ENCODE results near the gene HYCC1. TPM values are rescaled to one million over a fixed set of nuclear protein-coding genes. Genes with fewer than 3 reads are reported as not detected.
"Not testable (repeated sequence)": the region's sequence is repeated elsewhere in the genome, so short reads cannot be mapped to it uniquely, and the experiment has no call there.

Gene HYCC1
- polyA plus RNA-seq, 3 donors from 2014 or later = 8.9 to 20.5 (median 15.4) TPM

GRCh38 chr7:22989643-22990587 is 24.0 kb downstream of the HYCC1 start:
- no peak for DNase-seq
- Mint-ChIP-seq H3K36me3 (peaks cover 0 to 16% (median 5%) of the 10 kb centered on the region in 3 donors), H3K9me3 (no peaks in the 10 kb centered on the region), H3K4me1 (peaks cover 10 to 21% of the 10 kb centered on the region in 2 donors), H3K27me3 (ENCODE audit: low read depth in 3 of 3) (peaks cover 0 to 1% (median 0%) of the 10 kb centered on the region in 3 donors), H3K27ac (no peak overlapping the region), H3K4me3 (no peak overlapping the region)

- Mint-ChIP-seq H3K9me3 (no peaks in the 10 kb centered on the region), H3K4me3 (no peak overlapping the region), H3K27ac (no peak overlapping the region), H3K4me1 (peaks cover 0 to 3% of the 10 kb centered on the region in 2 donors), H3K27me3 (ENCODE audit: low read depth in 3 of 3) (peaks cover 0 to 3% (median 0%) of the 10 kb centered on the region in 3 donors), H3K36me3 (peaks cover 5 to 24% (median 16%) of the 10 kb centered on the region in 3 donors)
- DNase-seq = no peak
Observed at GRCh38 chr7:22985436-22985835, 28.5 kb downstream of the HYCC1 start.

- Mint-ChIP-seq H3K4me1 (no peaks in the 10 kb centered on the region), H3K27me3 (ENCODE audit: low read depth in 3 of 3) (peaks cover 0 to 2% (median 0%) of the 10 kb centered on the region in 3 donors), H3K9me3 (no peaks in the 10 kb centered on the region), H3K36me3 (peaks cover 5 to 19% (median 12%) of the 10 kb centered on the region in 3 donors), H3K27ac (no peak overlapping the region), H3K4me3 (no peak overlapping the region)
- DNase-seq = no peak
Observed at GRCh38 chr7:22983257-22983855, 30.6 kb downstream of the HYCC1 start.

- DNase-seq = no peak
- H3K27me3 Mint-ChIP-seq (ENCODE audit: low read depth in 3 of 3) = peaks cover 0 to 2% (median 0%) of the 10 kb centered on the region in 3 donors
- no peak overlapping the region for H3K27ac Mint-ChIP-seq
- H3K36me3 Mint-ChIP-seq = peaks cover 11 to 32% (median 12%) of the 10 kb centered on the region in 3 donors
- no peak overlapping the region for H3K4me3 Mint-ChIP-seq
- no peaks in the 10 kb centered on the region for H3K4me1 Mint-ChIP-seq
- no peaks in the 10 kb centered on the region for H3K9me3 Mint-ChIP-seq
Observed at GRCh38 chr7:22980422-22980821, 33.5 kb downstream of the HYCC1 start.

- H3K4me3 Mint-ChIP-seq = no peak overlapping the region
- H3K4me1 Mint-ChIP-seq = no peaks in the 10 kb centered on the region
- H3K9me3 Mint-ChIP-seq = no peaks in the 10 kb centered on the region
- H3K36me3 Mint-ChIP-seq = peaks cover 11 to 34% (median 13%) of the 10 kb centered on the region in 3 donors
- H3K27me3 Mint-ChIP-seq (ENCODE audit: low read depth in 3 of 3) = peaks cover 0 to 2% (median 0%) of the 10 kb centered on the region in 3 donors
- no peak for DNase-seq
- H3K27ac Mint-ChIP-seq = no peak overlapping the region
Observed at GRCh38 chr7:22979861-22980260, 34.1 kb downstream of the HYCC1 start.

GRCh38 chr7:22979251-22979650 is 34.7 kb downstream of the HYCC1 start:
- Mint-ChIP-seq H3K36me3 (peaks cover 11 to 38% (median 13%) of the 10 kb centered on the region in 3 donors), H3K4me1 (no peaks in the 10 kb centered on the region), H3K27ac (no peak overlapping the region), H3K9me3 (no peaks in the 10 kb centered on the region), H3K27me3 (ENCODE audit: low read depth in 3 of 3) (peaks cover 0 to 2% (median 0%) of the 10 kb centered on the region in 3 donors), H3K4me3 (no peak overlapping the region)
- DNase-seq = no peak

GRCh38 chr7:22974636-22975035 is 39.3 kb downstream of the HYCC1 start:
- H3K4me1 Mint-ChIP-seq; H3K9me3 Mint-ChIP-seq; H3K27ac Mint-ChIP-seq; DNase-seq; H3K27me3 Mint-ChIP-seq (ENCODE audit: low read depth in 3 of 3); H3K4me3 Mint-ChIP-seq: not testable (repeated sequence)
- peaks cover 10 to 49% (median 22%) of the 10 kb centered on the region in 3 donors for H3K36me3 Mint-ChIP-seq

GRCh38 chr7:22972207-22972606 is 41.7 kb downstream of the HYCC1 start:
- Mint-ChIP-seq H3K27me3 (ENCODE audit: low read depth in 3 of 3) (no peaks in the 10 kb centered on the region), H3K27ac (no peak overlapping the region), H3K9me3 (no peaks in the 10 kb centered on the region), H3K4me1 (no peaks in the 10 kb centered on the region), H3K4me3 (no peak overlapping the region), H3K36me3 (peaks cover 10 to 46% (median 23%) of the 10 kb centered on the region in 3 donors)
- DNase-seq = no peak

GRCh38 chr7:22969010-22969431 is 44.9 kb downstream of the HYCC1 start:
- Mint-ChIP-seq H3K27ac (no peak overlapping the region), H3K4me3 (no peak overlapping the region), H3K27me3 (ENCODE audit: low read depth in 3 of 3) (no peaks in the 10 kb centered on the region), H3K4me1 (no peaks in the 10 kb centered on the region), H3K9me3 (no peaks in the 10 kb centered on the region), H3K36me3 (peaks cover 3 to 32% (median 17%) of the 10 kb centered on the region in 3 donors)
- no peak for DNase-seq

Other genes starting within 250 kb of the HYCC1 start
- 100 to 1,000 TPM; 125 to 218 (median 190) TPM for gene TOMM7, start 191.3 kb downstream of the HYCC1 start, polyA plus RNA-seq
- gene KLHL7, start 91.7 kb upstream of the HYCC1 start, polyA plus RNA-seq = 10 to 100 TPM; 21.9 to 38.9 (median 27.7) TPM
- 10 to 100 TPM; 48.7 to 64.0 (median 53.5) TPM for gene NUP42, start 167.9 kb upstream of the HYCC1 start, polyA plus RNA-seq
- gene GPNMB, start 232.6 kb upstream of the HYCC1 start, polyA plus RNA-seq = not detected

Measured in immature natural killer cell (primary cell).